Fibroblast of villous mesenchyme (primary cell): ENCODE data around the gene PDZD2. TPM values are rescaled to one million over a fixed set of nuclear protein-coding genes. Genes with fewer than 3 reads are reported as not detected.

Experiments used
- DNase-seq: peaks from one replicate; pipeline ENCODE4 v3.0.0-alpha.2; 2010; ENCODE audit warnings: low read depth
- H3K4me3 ChIP-seq: 2 replicates; pipeline ENCODE4 v1.5.1; 2011; ENCODE audit warnings: low read depth, mild to moderate bottlenecking, low read length
- total RNA-seq: library from RNA; depleted of rRNA; stranded (reverse); fragments of >200 nt; gene quantifications from 2 replicates; pipeline ENCODE4 v1.2.3, GENCODE V29; 2012
- TF ChIP-seq, protein P1 (sequence below): IDR thresholded peaks from 2 replicates; pipeline ENCODE4 v1.5.1; 2012; ENCODE audit warnings: low read depth, mild to moderate bottlenecking, low read length; ENCODE audit not compliant: insufficient read depth

The PDZD2 gene
- total RNA-seq, 1 donor = 2.6 TPM

DNA sequence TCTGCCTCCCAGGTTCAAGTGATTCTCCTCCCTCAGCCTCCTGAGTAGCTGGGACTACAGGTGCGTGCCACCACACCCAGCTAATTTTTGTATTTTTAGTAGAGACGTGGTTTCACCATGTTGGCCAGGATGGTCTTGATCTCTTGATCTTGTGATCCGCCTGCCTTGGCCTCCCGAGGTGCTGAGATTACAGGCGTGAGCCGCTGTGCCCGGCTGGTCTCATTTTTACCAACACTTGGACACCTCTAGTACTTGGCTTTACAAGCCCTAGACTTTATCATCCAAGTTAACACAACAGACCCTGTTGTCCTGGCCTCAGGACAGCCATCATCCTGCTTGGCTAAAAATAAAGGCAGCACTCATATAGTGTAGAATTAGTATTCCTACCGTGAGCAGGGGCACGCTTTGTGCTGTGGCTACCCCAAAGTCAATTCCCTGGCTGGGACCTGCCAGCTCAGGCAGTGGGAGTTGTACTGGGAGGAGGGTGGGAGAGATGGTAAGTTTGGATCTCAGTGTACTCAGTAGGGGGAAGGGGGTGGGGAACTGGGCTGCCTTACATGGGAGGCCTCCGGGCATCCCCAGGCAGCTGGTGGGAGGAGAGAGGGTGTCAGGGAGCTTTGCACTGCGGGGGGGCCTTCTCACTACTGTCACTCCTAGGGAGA is 6.6 kb downstream of the PDZD2 start:
- DNase-seq = no peak
- TF ChIP-seq, protein P1, sequence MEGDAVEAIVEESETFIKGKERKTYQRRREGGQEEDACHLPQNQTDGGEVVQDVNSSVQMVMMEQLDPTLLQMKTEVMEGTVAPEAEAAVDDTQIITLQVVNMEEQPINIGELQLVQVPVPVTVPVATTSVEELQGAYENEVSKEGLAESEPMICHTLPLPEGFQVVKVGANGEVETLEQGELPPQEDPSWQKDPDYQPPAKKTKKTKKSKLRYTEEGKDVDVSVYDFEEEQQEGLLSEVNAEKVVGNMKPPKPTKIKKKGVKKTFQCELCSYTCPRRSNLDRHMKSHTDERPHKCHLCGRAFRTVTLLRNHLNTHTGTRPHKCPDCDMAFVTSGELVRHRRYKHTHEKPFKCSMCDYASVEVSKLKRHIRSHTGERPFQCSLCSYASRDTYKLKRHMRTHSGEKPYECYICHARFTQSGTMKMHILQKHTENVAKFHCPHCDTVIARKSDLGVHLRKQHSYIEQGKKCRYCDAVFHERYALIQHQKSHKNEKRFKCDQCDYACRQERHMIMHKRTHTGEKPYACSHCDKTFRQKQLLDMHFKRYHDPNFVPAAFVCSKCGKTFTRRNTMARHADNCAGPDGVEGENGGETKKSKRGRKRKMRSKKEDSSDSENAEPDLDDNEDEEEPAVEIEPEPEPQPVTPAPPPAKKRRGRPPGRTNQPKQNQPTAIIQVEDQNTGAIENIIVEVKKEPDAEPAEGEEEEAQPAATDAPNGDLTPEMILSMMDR = no peak
- H3K4me3 ChIP-seq = no peak overlapping the region

- H3K4me3 ChIP-seq = no peak overlapping the region
- TF ChIP-seq, protein P1 = no peak
- DNase-seq = no peak
Observed at GRCh38 chr5:31648326-31648725, 9.4 kb downstream of the PDZD2 start.

DNA sequence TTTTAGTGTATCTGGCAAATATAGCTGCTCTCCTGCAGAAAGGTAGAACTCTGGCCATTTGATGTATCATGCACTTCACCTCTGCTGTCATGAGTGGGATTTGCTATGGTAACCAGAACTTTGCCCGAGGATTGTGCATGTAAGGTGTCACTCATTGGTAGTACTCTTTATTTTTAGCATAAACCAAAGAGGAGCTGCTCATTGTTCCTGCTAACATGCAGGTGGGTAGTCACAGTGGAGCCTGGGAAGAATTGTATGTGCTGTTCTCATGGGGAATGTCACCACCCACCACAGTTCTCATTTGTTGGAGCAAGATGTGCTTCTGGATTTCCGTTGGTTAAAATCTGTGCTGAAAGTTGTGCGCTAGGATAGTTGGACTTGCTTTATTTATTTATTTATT is 12.3 kb downstream of the PDZD2 start:
- DNase-seq = no peak
- TF ChIP-seq, protein P1 = no peak
- no peak overlapping the region for H3K4me3 ChIP-seq

DNA sequence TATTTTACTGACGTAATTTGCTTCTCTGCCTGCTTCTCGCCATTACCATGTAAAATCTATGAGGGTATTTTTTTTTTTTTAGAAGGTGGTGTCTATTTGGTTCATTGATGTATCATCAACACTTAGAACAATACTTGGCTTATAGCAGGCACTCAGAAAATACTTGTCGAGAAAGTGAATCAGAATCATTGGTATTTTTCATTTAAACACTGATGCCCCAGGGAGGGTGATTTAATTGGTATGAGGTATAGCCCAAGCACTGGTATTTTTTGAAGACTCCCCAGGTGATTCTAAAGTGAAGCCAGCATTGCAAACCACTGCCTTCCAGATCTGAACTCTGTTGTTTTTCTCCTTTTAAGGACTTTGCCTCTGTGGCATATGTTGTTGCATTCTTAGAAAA is 16.6 kb downstream of the PDZD2 start:
- no peak for DNase-seq
- H3K4me3 ChIP-seq = no peak overlapping the region
- TF ChIP-seq, protein P1 = no peak

GRCh38 chr5:31656806-31657205 is 17.9 kb downstream of the PDZD2 start:
- TF ChIP-seq, protein P1 = no peak
- no peak for DNase-seq
- no peak overlapping the region for H3K4me3 ChIP-seq

- no peak overlapping the region for H3K4me3 ChIP-seq
- TF ChIP-seq, protein P1 = no peak
- no peak for DNase-seq
Observed at GRCh38 chr5:31657315-31657979, 18.5 kb downstream of the PDZD2 start.
